HepG2 (cell line): ENCODE results near the gene BABAM1. TPM values are rescaled to one million over a fixed set of nuclear protein-coding genes. Genes with fewer than 3 reads are reported as not detected.

Experiments used
- ATAC-seq: fragments of 200-7000 bp; cut with Tn5 transposase; 3 replicates; pipeline ENCODE4 v1.9.1; 2020; ENCODE audit warnings: mild to moderate bottlenecking, moderate library complexity
- BruUV-seq: library from RNA; stranded (reverse); fragments of 400-500 nt; replicated peaks from 2 replicates; lab custom pipeline; 2021; lab: Mats Ljungman, UMichigan
- CTCF ChIA-PET: fragments of 300-600 bp; formaldehyde crosslinking; extraction: SDS; loops from one replicate; lab custom pipeline; 2021; ENCODE audit warnings: low total read pairs, inconsistent platforms, low intra/inter-chr PET ratio; lab: Yijun Ruan, JAX
- POLR2A ChIA-PET: fragments of 350-600 bp; sonication (Branson Sonifier 250); formaldehyde crosslinking; loops from one replicate; lab custom pipeline; 2020; ENCODE audit warnings: antibody characterized with exemption, inconsistent platforms; lab: Yijun Ruan, JAX
- DNase-seq: peaks from one replicate; pipeline ENCODE4 v3.0.0-alpha.2; 2015; ENCODE audit warnings: low spot score
- FAIRE-seq: peaks from 3 replicates; lab custom pipeline; 2011; peaks lifted over from hg19 to GRCh38; lab: Jason Lieb, UNC
- H2AFZ ChIP-seq: one replicate; pipeline ENCODE4 v1.6.1; 2011; ENCODE audit warnings: low read length, inconsistent platforms
- H3K27ac ChIP-seq: fragments of 300-600 bp; 3 replicates; pipeline ENCODE4 v1.8.0; 2011; ENCODE audit warnings: mixed run types, mild to moderate bottlenecking, mixed read lengths, low read length, inconsistent platforms; ENCODE audit not compliant: insufficient read depth; ENCODE audit errors: extremely low read length
- H3K27me3 ChIP-seq, 2 experiments: fragments of 200-600 bp in 1 of 2; 2 replicates in 1 of 2; 3 replicates in 1 of 2; pipeline versions ENCODE4 v1.6.0 to v1.8.0; 2011; ENCODE audit warnings: low read length in 2 of 2, mild to moderate bottlenecking in 2 of 2, moderate library complexity in 2 of 2, inconsistent platforms in 1 of 2; ENCODE audit not compliant: insufficient read depth in 2 of 2, control insufficient read depth in 1 of 2
- H3K36me3 ChIP-seq, 2 experiments: fragments of 200-600 bp in 1 of 2; replicated peaks in 1 of 2; 2 replicates in 1 of 2; 3 replicates in 1 of 2; pipeline versions ENCODE4 v1.5.1 to v1.8.0; 2011; ENCODE audit warnings: low read length in 2 of 2, inconsistent platforms in 1 of 2; ENCODE audit not compliant: insufficient read depth in 2 of 2, control insufficient read depth in 1 of 2
- H3K4me1 ChIP-seq: 2 replicates; pipeline ENCODE4 v1.5.1; 2012; ENCODE audit warnings: low read length, inconsistent platforms; ENCODE audit not compliant: insufficient read depth
- H3K4me2 ChIP-seq: 2 replicates; pipeline ENCODE4 v1.6.0; 2011; ENCODE audit warnings: low read depth, low read length, inconsistent platforms
- H3K4me3 ChIP-seq, 3 experiments: fragments of 200-600 bp in 1 of 3; sonication (generic), shearing (Covaris generic) in 1 of 3; replicated peaks in 1 of 3; 2 replicates each; pipeline ENCODE4 v1.5.1; 2011 to 2016; ENCODE audit warnings: low read length in 3 of 3, inconsistent platforms in 2 of 3, low read depth in 2 of 3, mild to moderate bottlenecking in 2 of 3, control low read depth in 1 of 3, mixed read lengths in 1 of 3; ENCODE audit not compliant: insufficient read depth in 1 of 3
- H3K79me2 ChIP-seq: one replicate; pipeline ENCODE4 v1.6.1; 2011; ENCODE audit warnings: low read length, inconsistent platforms; ENCODE audit not compliant: insufficient read depth
- H3K9ac ChIP-seq: 2 replicates; pipeline ENCODE4 v1.6.0; 2011; ENCODE audit warnings: mild to moderate bottlenecking, low read depth, low read length, inconsistent platforms; ENCODE audit not compliant: insufficient read depth
- H3K9me3 ChIP-seq: 2 replicates; pipeline ENCODE4 v1.5.1; 2012; ENCODE audit warnings: mild to moderate bottlenecking, low read length
- H4K20me1 ChIP-seq: 2 replicates; pipeline ENCODE4 v1.6.0; 2011; ENCODE audit warnings: inconsistent platforms, mild to moderate bottlenecking, low read length, moderate library complexity; ENCODE audit not compliant: insufficient read depth
- GATA4 ChIP-seq: sonication (generic); IDR thresholded peaks from 2 replicates; pipeline ENCODE4 v1.6.1; 2016; ENCODE audit warnings: antibody characterized with exemption, low read depth, borderline replicate concordance
- RBM39 ChIP-seq: fragments of 200-400 bp; formaldehyde crosslinking; IDR thresholded peaks from one replicate; pipeline ENCODE4 v1.6.1; 2018; ENCODE audit warnings: antibody characterized with exemption, mild to moderate bottlenecking, low read depth, low read length; ENCODE audit not compliant: poor library complexity, severe bottlenecking
- SPEN ChIP-seq: sonication (generic); formaldehyde crosslinking; IDR thresholded peaks from 2 replicates; pipeline ENCODE4 v1.5.1; 2020; ENCODE audit warnings: low read depth, mild to moderate bottlenecking, missing genetic modification reagents
- ZBTB1 ChIP-seq: sonication (generic); formaldehyde crosslinking; IDR thresholded peaks from 2 replicates; pipeline ENCODE4 v1.4.0; 2020; ENCODE audit warnings: missing genetic modification reagents, borderline replicate concordance
- ZFP62 ChIP-seq: sonication (generic); formaldehyde crosslinking; IDR thresholded peaks from 2 replicates; pipeline ENCODE4 v1.4.0; 2020; ENCODE audit warnings: missing genetic modification reagents
- ZNF510 ChIP-seq: sonication (generic); formaldehyde crosslinking; IDR thresholded peaks from 2 replicates; pipeline ENCODE4 v1.4.0; 2020; ENCODE audit warnings: low read depth, mild to moderate bottlenecking, missing genetic modification reagents
- WGBS: methylation state at CpG from one replicate; pipeline ENCODE4 v1.1.6; 2017; ENCODE audit warnings: low lambda C conversion rate; 5-methylcytosine and 5-hydroxymethylcytosine counted together
- in situ Hi-C: cut with HindIII; loops from 2 replicates; pipeline ENCODE4 v1.10.0; 2017; ENCODE audit warnings: low pct_unique_long_range_greater_than_20kb; ENCODE audit not compliant: extremely low pct_ligation_motif_present
- intact Hi-C: fragments of 100-400 bp; cut with micrococcal nuclease; formaldehyde crosslinking; loops from one replicate; pipeline ENCODE4 v1.10.0; 2022; ENCODE audit not compliant: unreplicated experiment
- polyA plus RNA-seq, 8 experiments: library from polyadenylated mRNA; depleted of rRNA in 3 of 8; stranded (reverse) in 7 of 8; unstranded in 1 of 8; fragments of >200 nt; fragmentation: Illumina TruSeq in 4 of 8; extraction: Trizol in 4 of 8; gene quantifications; 2 replicates each; pipeline versions ENCODE4 v1.2.1 to v1.2.3, GENCODE V29; 2011 to 2016; ENCODE audit warnings: low read depth in 4 of 8, missing spikeins in 1 of 8, mixed read lengths in 1 of 8; ENCODE audit not compliant: insufficient read depth in 1 of 8
- total RNA-seq, 5 experiments: library from RNA; depleted of rRNA; stranded (reverse); fragments of >200 nt; fragmentation: Illumina TruSeq; extraction: Trizol; gene quantifications; 2 replicates each; pipeline ENCODE4 v1.2.3, GENCODE V29; 2016; ENCODE audit warnings: low read depth in 1 of 5
- TF ChIP-seq, protein P1 (sequence below): fragments of 450-650 bp; IDR thresholded peaks from 2 replicates; pipeline ENCODE4 v1.6.1; 2016

BABAM1 gene
- total and polyA plus RNA-seq, 2 of the 13 experiments (the other 11 are each of a cell fraction or from before 2014, with no cell fraction given), result 70.0 to 82.0 TPM

DNA sequence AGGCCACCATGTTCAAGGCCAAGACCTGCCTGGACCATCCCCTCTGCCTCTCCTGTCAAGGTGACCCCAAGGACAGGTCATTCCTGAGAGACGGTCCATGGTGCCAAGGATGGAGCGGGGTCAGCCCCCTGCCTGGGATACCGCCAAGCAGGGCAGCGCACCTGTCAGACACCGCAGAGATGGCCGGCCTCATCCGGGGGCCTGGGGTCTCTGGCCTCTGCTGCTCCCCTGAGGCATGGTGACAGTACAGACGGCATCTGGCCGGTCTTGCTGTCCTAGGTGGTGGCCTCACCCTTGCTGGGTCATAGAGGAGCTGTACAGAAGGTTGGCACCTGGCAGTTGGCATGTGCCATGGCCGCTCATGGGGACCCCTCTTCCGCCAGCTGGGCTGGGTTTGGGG, 53.2 kb downstream of the BABAM1 start:
- ChIA-PET POLR2A (interaction anchor here (1.6 kb wide), 1 partner anchor 11 kb away, joined by 3 read pairs; the partner anchor contains the start of gene DDA1), CTCF (no interaction called here)
- Histone ChIP-seq H2AFZ (no peak overlapping the region), H3K27ac (no peak overlapping the region), H3K9me3 (no peaks in the 10 kb centered on the region), H3K9ac (no peak overlapping the region), H3K27me3 (no peaks in the 10 kb centered on the region), H3K4me2 (no peak overlapping the region), H3K4me1 (no peaks in the 10 kb centered on the region), H3K4me3 (no peak overlapping the region), H3K36me3 (peaks cover 10 to 32% of the 10 kb centered on the region in 2 experiments; a peak in 4 of 5 replicates), H4K20me1 (no peaks in the 10 kb centered on the region), H3K79me2 (no peaks in the 10 kb centered on the region)
- 86% methylated on average over 7 of the region's 11 CpGs for WGBS
- TF ChIP-seq ZBTB1 (no peak), RBM39 (no peak), GATA4 (no peak), ZNF510 (no peak), ZFP62 (CRISPR knock-in tag) (no peak), SPEN (CRISPR knock-in tag) (no peak)
- TF ChIP-seq, protein P1, sequence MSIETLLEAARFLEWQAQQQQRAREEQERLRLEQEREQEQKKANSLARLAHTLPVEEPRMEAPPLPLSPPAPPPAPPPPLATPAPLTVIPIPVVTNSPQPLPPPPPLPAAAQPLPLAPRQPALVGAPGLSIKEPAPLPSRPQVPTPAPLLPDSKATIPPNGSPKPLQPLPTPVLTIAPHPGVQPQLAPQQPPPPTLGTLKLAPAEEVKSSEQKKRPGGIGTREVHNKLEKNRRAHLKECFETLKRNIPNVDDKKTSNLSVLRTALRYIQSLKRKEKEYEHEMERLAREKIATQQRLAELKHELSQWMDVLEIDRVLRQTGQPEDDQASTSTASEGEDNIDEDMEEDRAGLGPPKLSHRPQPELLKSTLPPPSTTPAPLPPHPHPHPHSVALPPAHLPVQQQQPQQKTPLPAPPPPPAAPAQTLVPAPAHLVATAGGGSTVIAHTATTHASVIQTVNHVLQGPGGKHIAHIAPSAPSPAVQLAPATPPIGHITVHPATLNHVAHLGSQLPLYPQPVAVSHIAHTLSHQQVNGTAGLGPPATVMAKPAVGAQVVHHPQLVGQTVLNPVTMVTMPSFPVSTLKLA, result no peak
- FAIRE-seq, result no peak
- in situ Hi-C loops, result no loop called here
- intact Hi-C loops, result no loop called here
- no peak for ATAC-seq
- DNase-seq, result no peak
- BruUV-seq, result no TSS peak
